ENCODE data around the gene PTGES3. TPM values are rescaled to one million over a fixed set of nuclear protein-coding genes. Genes with fewer than 3 reads are reported as not detected.
"Not testable (repeated sequence)": the region's sequence is repeated elsewhere in the genome, so short reads cannot be mapped to it uniquely, and the experiment has no call there.

The PTGES3 gene
- total RNA-seq, 2 experiments from 2014 or later, result 432 to 445 TPM

DNA sequence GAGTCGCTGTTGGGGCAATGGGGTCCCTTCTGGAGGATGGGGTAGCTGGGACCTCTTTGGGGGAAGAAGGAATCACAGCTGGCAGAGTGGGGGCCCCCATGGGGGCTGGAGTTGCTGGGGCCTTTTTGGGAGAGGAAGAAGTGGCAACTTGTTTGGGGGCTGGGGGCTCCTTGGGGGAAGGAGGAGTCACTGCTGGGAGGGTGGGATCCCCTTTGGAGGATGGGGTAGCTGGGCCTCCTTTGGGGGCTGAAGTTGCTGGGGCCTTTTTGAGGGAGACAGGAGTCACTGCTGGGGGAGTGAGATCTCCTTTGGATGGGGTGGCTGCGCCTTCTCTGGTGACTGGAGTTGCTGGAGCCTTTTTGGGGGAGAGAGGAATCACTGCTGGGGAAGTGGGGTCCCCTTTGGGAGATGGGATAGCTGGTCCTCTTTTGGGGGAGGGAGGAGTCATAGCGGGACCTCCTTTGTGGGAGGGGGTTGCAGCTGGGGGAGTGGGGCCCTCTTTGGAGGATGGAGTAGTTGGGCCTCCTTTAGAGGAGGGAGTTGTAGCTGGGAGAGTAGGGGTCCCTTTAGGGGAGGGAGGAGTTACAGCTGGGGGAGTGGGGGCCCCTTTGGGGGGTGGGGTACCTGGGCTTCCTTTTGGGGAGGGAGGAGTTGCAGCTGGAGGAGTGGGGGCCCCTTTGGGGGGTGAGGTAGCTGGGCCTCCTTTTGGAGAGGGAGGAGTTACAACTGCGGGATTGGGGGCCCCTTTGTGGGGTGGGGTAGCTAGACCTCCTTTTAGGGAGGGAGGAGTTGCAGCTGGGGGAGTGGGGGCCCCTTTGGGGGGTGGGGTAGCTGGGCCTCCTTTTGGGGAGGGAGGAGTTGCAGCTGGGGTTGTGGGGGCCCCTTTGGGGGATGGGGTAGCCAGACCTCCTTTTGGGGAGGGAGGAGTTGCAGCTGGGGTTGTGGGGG is 29.1 kb upstream of the PTGES3 start:
- ChIA-PET CTCF (interaction anchor here (1.7 kb wide), 1 partner anchor 28 kb away, joined by 5 read pairs; no protein-coding TSS in a partner anchor), POLR2A (interaction anchor here (0.5 to 1.5 kb wide), 4 partner anchors 8 to 77 kb away, joined by 5 to 19 read pairs (median 8); partner anchors contain the start of gene NACA)

GRCh38 chr12:56716458-56716857 is 28.4 kb upstream of the PTGES3 start:
- ChIA-PET POLR2A (interaction anchor here (0.6 to 1.5 kb wide), 3 partner anchors 9 to 76 kb away, joined by 7 to 19 read pairs (median 8); partner anchors contain the start of gene NACA), CTCF (interaction anchor here (1.7 kb wide), 1 partner anchor 27 kb away, joined by 5 read pairs; no protein-coding TSS in a partner anchor)

GRCh38 chr12:56715798-56716197 is 27.7 kb upstream of the PTGES3 start:
- POLR2A ChIA-PET, result interaction anchor here (1.5 kb wide), 1 partner anchor 10 kb away, joined by 8 read pairs; the partner anchor contains the start of gene NACA
- CTCF ChIA-PET, result no interaction called here

GRCh38 chr12:56714431-56714929 is 26.4 kb upstream of the PTGES3 start:
- POLR2A ChIA-PET, result no interaction called here
- CTCF ChIA-PET, result interaction anchor here (0.6 kb wide), 1 partner anchor 55 kb away, joined by 3 read pairs; no protein-coding TSS in a partner anchor

GRCh38 chr12:56713345-56713744 is 25.3 kb upstream of the PTGES3 start:
- CTCF ChIA-PET, result interaction anchor here (0.6 kb wide), 1 partner anchor 21 kb away, joined by 4 read pairs; no protein-coding TSS in a partner anchor
- POLR2A ChIA-PET, result no interaction called here

GRCh38 chr12:56709759-56710376 is 21.8 kb upstream of the PTGES3 start:
- CTCF ChIA-PET, result interaction anchor here (0.7 to 1.0 kb wide), 3 partner anchors 9 to 278 kb away, joined by 3 to 4 read pairs (median 3); no protein-coding TSS in a partner anchor
- POLR2A ChIA-PET, result no interaction called here

GRCh38 chr12:56704522-56704921 is 16.4 kb upstream of the PTGES3 start:
- POLR2A ChIA-PET, result interaction anchor here (0.6 kb wide), 1 partner anchor 68 kb away, joined by 4 read pairs; no protein-coding TSS in a partner anchor
- CTCF ChIA-PET, result not testable (repeated sequence)

GRCh38 chr12:56699020-56699661 is 11.1 kb upstream of the PTGES3 start:
- POLR2A ChIA-PET, result no interaction called here
- CTCF ChIA-PET, result interaction anchor here (0.8 to 1.7 kb wide), 2 partner anchors 11 to 43 kb away, joined by 3 read pairs; no protein-coding TSS in a partner anchor

GRCh38 chr12:56695327-56696101 is 7.4 kb upstream of the PTGES3 start:
- CTCF ChIA-PET, result no interaction called here
- POLR2A ChIA-PET, result no interaction called here

GRCh38 chr12:56694161-56694560 is 6.1 kb upstream of the PTGES3 start:
- ChIA-PET POLR2A (interaction anchor here (1.1 kb wide), 1 partner anchor 9 kb away, joined by 5 read pairs; no protein-coding TSS in a partner anchor), CTCF (interaction anchor here (0.6 kb wide), 1 partner anchor 86 kb away, joined by 3 read pairs; no protein-coding TSS in a partner anchor)

GRCh38 chr12:56688846-56689109 is 694 bp upstream of the PTGES3 start:
- ChIA-PET CTCF (interaction anchor here (0.5 to 3.8 kb wide), 5 partner anchors 28 to 735 kb away, joined by 3 to 19 read pairs (median 4); no protein-coding TSS in a partner anchor), POLR2A (interaction anchor here (0.6 to 2.9 kb wide), 10 partner anchors 11 to 121 kb away, joined by 3 to 30 read pairs (median 8); partner anchors contain the start of genes ATP5F1B, BAZ2A and NACA)

DNA sequence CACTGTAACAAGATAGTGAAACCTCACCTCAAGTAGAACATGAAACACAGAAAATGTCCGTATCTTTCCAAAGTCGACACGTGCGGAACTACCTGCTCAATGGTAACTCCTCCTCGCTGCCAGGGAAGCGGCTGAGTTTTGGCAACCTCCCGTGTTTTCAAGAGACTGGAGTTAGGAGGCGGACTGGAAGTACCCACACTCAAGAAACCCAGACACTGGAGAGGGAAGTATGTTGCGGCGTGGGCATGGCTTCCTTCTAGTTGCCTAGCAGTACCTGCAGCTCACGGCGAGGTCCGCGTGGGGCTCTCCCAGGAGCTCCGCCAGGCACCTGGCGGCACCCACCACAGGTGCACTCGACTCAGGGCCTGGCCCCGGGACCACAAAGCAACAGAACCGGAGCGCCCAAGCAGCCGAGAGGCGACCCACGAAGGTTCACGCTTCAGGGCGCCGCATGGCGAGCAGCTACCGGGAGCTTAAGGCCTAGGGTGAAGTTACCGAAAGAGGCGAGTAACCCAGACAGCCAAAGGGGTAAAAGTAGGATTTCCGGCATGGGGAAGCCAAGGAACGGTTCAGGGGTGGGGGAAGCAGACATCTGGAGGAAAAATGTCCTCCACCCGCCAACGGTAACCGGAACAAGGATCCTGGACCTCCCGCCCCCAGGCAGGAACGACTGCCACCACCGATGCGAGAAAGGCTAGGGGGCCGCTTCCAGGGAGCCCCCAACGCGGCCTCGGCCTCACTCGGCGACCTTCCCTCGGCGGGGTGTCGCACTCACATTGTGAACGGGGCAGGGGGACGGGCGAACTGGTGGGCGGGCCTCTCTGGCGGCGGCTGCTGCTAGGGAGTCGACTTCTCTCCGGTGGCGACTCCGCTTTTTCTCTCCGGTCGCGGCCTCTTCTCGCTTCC is 608 bp downstream of the PTGES3 start:
- CTCF ChIA-PET, result interaction anchor here (1.4 to 3.8 kb wide), 3 partner anchors 35 to 52 kb away, joined by 3 to 19 read pairs (median 4); no protein-coding TSS in a partner anchor
- POLR2A ChIA-PET, result interaction anchor here (0.5 to 2.9 kb wide), 12 partner anchors 8 to 64 kb away, joined by 3 to 30 read pairs (median 8); partner anchors contain the start of genes ATP5F1B, BAZ2A and NACA

DNA sequence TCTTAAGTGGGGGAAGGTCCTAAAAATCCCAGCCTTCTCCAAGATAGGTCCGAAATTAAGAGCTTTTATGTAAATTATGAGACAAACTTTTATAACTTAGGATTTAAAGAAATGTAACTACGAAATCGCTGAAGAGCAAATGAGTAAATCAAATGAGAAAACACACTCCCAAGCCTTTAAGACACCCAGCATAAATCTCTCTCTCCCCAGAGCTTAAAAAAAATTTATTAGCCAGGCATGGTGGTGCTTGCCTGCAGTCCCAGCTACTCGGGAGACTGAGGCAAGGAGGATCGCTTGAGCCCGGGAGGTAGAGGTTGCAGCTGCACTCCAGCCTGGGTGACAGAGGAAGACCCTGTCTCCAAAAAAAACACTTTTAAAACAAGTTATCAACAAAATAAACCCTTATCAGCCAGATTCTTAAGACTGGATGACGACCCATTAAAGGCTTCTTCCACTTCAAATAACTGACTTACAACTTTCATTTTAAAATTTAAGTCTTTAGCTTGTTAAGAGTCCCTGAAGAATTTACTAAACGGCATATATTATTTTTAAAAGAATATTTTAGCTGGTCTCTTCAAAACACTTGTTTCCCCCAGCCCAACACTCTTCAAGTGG is 3.2 kb downstream of the PTGES3 start:
- ChIA-PET CTCF (interaction anchor here (0.6 to 3.8 kb wide), 5 partner anchors 15 to 678 kb away, joined by 3 to 19 read pairs (median 3); no protein-coding TSS in a partner anchor), POLR2A (interaction anchor here (0.6 to 3.3 kb wide), 10 partner anchors 9 to 427 kb away, joined by 3 to 36 read pairs (median 6); partner anchors contain the start of genes ATP5F1B and NACA)

- POLR2A ChIA-PET, result interaction anchor here (0.8 kb wide), 1 partner anchor 46 kb away, joined by 3 read pairs; no protein-coding TSS in a partner anchor
- CTCF ChIA-PET, result interaction anchor here (0.7 kb wide), 1 partner anchor 38 kb away, joined by 3 read pairs; no protein-coding TSS in a partner anchor
These were observed 5.8 kb downstream of the PTGES3 start for GRCh38 chr12:56682323-56682722.

DNA sequence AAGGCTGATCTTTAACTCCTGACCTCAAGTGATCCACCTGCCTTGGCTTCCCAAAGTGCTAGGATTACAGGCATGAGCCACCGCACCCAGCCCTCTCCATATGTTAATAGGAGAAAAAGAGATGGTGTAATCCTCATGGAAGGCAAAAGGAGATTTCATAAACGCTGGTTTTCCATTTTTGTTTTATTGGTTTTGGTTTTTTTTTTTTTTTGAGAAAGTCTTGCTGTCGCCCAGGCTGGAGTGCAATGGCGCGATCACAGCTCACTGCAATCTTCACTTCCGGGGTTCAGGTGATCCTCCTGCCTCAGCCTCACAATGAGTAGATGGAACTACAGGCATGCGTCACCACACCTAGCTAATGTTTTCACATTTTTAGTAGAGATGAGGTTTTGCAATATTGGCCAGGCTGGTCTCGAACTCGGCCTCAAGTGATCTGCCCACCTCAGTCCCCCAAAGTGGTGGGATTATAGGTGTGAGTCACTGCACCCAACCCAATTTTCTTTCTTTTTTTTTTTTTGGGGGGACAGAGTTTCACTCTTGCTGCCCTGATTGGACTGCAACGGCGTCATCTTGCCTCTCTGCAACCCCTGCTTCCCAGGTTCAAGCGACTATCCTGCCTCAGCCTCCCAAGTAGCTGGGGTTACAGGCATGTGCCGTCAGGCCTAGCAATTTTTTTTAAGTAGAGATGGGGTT is 8.1 kb downstream of the PTGES3 start:
- POLR2A ChIA-PET, result interaction anchor here (0.6 to 1.1 kb wide), 3 partner anchors 8 to 51 kb away, joined by 3 to 11 read pairs (median 6); partner anchors contain the start of gene PTGES3
- CTCF ChIA-PET, result interaction anchor here (0.5 to 2.9 kb wide), 2 partner anchors 44 to 497 kb away, joined by 3 to 11 read pairs; no protein-coding TSS in a partner anchor
